ENCODE data around the gene MTRFR.
"Not testable (repeated sequence)": the region's sequence is repeated elsewhere in the genome, so short reads cannot be mapped to it uniquely, and the experiment has no call there.

Gene MTRFR

DNA sequence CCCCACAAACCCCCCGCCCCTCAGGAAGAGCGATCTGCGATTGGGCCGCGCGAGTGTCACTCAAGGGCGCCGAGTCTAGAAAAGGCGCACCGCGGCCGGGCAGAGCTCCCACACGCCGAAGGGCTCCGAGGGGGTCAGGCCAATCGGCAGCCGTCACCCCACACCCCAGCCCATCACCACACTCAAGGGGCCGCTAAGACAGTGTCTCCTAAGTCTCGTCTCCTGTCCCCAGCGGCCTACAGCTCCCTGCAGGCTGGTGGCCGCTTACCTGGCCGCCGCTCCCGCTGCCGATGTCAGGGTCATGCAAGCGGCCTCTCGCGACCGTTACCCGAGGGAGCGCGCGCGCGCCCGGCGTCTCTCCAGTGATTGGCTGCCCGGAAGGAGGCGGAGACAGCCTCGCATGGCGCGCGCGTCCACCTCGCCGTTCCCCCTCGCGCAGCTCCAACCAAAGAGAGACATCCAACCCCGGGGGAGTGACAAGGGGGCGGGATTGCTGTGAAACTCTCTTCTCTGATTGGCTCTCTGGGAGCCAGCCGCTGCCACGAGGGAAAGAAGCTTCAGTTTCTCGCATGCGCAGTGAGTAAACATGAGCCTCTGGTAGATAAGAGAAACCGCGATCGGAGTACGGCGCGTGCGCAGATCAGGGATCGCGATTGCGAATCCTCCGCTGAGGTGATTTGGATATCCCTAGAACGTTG, at the start of gene MTRFR, which contains the start of gene MPHOSPH9:
Gene MTRFR (plus strand): TSS at position 630 of the 698 bp plus-strand sequence. CDS start 20,239 bp downstream, outside the sequence.
Gene MPHOSPH9 (minus strand): TSS at position 335 of the 698 bp plus-strand sequence. CDS start 2,777 bp downstream, outside the sequence.
- TF ChIP-seq, protein P1, sequence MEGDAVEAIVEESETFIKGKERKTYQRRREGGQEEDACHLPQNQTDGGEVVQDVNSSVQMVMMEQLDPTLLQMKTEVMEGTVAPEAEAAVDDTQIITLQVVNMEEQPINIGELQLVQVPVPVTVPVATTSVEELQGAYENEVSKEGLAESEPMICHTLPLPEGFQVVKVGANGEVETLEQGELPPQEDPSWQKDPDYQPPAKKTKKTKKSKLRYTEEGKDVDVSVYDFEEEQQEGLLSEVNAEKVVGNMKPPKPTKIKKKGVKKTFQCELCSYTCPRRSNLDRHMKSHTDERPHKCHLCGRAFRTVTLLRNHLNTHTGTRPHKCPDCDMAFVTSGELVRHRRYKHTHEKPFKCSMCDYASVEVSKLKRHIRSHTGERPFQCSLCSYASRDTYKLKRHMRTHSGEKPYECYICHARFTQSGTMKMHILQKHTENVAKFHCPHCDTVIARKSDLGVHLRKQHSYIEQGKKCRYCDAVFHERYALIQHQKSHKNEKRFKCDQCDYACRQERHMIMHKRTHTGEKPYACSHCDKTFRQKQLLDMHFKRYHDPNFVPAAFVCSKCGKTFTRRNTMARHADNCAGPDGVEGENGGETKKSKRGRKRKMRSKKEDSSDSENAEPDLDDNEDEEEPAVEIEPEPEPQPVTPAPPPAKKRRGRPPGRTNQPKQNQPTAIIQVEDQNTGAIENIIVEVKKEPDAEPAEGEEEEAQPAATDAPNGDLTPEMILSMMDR (conservative IDR thresholded peaks at IDR 0.05), result no peak
- 0 out of 2 replicates have a peak, but pooled peaks have one; percentile 6 for TF ChIP-seq ZFX (IDR thresholded peaks at IDR 0.05)

DNA sequence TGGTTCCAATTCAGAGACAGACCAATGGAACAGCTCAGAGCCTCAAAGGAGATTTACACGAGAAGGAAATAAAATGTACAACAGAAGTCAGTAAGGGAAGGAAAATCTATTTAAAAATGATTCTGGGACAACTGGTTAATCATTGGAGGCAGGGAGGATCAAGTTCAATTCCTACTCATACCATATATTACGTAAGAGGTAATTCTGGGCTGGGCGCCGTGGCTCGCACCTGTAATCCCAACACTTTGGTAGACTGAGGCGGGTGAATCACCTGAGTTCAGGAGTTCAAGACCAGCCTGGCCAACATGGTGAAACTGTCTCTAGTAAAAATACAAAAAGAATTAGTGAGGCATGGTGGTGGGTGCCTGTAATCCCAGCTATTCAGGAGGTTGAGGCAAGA, 45.6 kb upstream of the MTRFR start:
- no peak overlapping the region for H3K27ac ChIP-seq
- TF ChIP-seq, protein P1 (conservative IDR thresholded peaks at IDR 0.05), result no peak
- no peak for TF ChIP-seq ZFX (IDR thresholded peaks at IDR 0.05)

More for the DNA sequence above, at the start of gene MTRFR, which contains the start of gene MPHOSPH9:
- H3K27ac ChIP-seq, result peak within 1 kb of the TSS; percentile 91

DNA sequence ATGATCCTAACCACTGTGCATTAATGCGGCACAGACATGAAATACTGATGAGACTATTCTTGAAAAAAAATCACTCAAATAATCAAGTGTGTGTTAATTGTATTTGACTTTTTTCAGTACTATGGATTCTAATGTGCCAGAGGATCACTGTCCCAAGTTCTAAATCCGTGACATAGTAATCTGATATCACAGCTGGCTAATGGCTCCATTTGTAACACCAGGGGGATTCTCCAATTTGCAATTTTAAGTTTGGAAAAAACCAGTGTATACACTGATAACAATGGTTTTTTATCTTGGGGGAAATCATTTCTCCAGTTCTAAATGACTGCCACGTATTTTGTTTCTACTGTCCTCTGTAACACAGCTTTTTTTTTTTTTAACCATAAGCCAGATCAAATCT, 33.3 kb upstream of the MTRFR start:
- no peak for TF ChIP-seq ZFX (IDR thresholded peaks at IDR 0.05)
- TF ChIP-seq, protein P1 (conservative IDR thresholded peaks at IDR 0.05), result no peak
- no peak overlapping the region for H3K27ac ChIP-seq

DNA sequence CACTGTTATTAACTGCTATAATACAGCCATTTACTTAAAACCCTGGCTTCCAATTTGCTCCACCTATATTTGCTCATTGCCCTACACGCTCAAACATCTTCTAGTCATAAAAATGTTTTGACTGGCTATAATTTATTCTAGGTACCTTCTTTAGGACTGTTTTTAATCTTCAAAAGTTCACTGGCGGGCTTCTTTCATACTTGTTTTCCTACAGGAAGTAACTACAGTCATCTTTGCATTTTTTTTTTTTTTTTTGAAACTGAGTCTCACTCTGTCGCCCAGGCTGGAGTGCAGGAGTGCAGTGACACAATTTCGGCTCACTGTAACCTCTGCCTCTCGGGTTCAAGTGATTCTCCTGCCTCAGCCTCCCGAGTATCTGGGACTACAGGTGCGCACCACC, 32.8 kb upstream of the MTRFR start:
- TF ChIP-seq, protein P1 (conservative IDR thresholded peaks at IDR 0.05), result no peak
- TF ChIP-seq ZFX (IDR thresholded peaks at IDR 0.05), result no peak
- no peak overlapping the region for H3K27ac ChIP-seq

DNA sequence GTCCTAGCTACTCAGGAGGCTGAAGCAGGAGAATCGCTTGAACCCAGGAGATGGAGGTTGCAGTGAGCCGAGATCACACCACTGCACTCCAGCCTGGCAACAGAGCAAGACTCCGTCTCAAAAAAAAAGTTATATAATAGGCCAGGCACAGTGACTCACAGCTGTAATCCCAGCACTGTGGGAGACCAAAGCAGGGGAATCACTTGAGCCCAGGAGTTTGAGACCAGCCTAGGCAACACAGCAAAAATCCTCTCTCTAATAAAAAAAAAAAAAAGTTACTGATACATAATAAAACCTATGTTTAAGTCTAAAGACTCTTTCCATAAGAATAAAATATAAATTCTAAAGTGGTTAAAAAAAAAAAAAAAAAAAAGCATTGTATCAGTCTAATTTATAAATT, 26.4 kb upstream of the MTRFR start:
- H3K27ac ChIP-seq, result not testable (repeated sequence)

DNA sequence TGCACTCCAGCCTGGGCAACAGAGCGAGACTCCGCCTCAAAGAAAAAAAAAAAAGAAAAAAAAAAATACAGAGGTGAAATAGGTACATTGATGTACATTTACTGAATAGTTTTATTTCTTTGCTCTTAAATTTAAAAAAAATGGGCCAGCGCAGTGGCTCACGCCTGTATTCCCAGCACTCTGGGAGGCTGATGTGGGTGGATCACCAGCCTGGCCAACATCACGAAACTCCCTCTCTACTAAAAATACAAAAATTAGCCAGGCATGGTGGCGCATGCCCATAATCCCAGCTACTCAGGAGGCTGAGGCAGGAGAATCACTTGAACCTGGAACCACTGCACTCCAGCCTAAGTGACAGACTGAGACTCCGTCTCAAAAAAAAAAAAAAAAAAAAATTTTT, 25.4 kb upstream of the MTRFR start:
- H3K27ac ChIP-seq, result not testable (repeated sequence)

DNA sequence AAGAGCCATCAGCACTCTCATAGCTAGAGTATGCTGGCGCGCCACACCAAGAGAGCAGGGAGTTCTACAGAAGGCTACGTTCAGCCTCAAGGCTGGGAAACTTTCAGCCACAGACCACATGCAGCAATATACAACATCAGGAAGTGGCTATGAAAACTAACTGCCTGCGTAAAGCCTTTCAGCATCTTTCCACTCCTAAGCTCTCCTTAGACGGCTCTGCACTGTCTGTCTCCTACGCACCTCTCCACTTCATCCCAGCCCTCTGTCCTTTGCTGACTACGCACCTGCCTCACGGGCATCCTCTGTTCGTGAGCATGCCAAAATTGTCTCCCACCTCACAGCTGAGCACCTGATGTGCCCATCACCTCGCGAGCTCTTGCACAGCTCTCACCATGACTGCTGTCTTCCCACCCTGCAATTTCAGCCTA, 10.0 kb upstream of the MTRFR start:
- TF ChIP-seq ZFX (IDR thresholded peaks at IDR 0.05), result no peak
- TF ChIP-seq, protein P1 (conservative IDR thresholded peaks at IDR 0.05), result no peak

DNA sequence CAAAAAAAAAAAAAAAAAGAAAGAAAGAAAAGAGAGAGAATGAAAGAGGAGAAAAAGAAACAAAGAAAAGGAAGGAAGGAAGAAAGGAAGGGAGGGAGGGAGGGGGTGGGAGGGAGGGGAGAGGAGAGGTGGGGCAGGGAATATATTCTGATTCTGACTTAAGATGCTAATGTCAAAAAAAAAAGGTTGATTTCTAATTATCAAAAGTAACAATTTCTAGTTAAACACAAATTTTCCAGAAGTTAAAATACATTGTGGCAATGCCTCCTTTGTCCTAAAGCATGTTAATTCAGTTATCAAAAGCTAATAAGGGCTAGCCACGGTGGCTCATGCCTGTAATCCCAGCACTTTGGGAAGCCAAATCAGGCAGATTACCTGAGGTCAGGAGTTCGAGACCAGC, 7.8 kb upstream of the MTRFR start:
- H3K27ac ChIP-seq, result no peak overlapping the region
- TF ChIP-seq, protein P1 (conservative IDR thresholded peaks at IDR 0.05), result no peak
- no peak for TF ChIP-seq ZFX (IDR thresholded peaks at IDR 0.05)

More for the DNA sequence above, 10.0 kb upstream of the MTRFR start:
- H3K27ac ChIP-seq, result no peak overlapping the region
